Esophagus muscularis mucosa (tissue), 4 donors: Measurements from ENCODE around the gene PPP1CA. TPM values are rescaled to one million over a fixed set of nuclear protein-coding genes. Genes with fewer than 3 reads are reported as not detected.

Source experiments
- DNase-seq: peaks from one replicate; pipeline ENCODE4 v3.0.0-alpha.2; 2017; ENCODE audit errors: extremely low spot score
- H3K27ac ChIP-seq, 4 donors: fragments of 200-600 bp; sonication (generic); replicated peaks in 1 of 4; 1 replicate in 3 of 4; 2 replicates in 1 of 4; pipeline ENCODE4 v1.5.1; 2016 to 2019; ENCODE audit warnings: mild to moderate bottlenecking in 1 of 4
- H3K27me3 ChIP-seq, 4 donors: fragments of 200-600 bp; sonication (generic); one replicate each; pipeline versions ENCODE4 v1.5.1 to v1.6.0; 2016 to 2019
- H3K36me3 ChIP-seq, 4 donors: fragments of 200-600 bp; sonication (generic); one replicate each; pipeline ENCODE4 v1.5.1; 2016 to 2019
- H3K4me1 ChIP-seq, 4 donors: fragments of 200-600 bp; sonication (generic); one replicate each; pipeline ENCODE4 v1.5.1; 2016 to 2019
- H3K4me3 ChIP-seq, 4 donors: fragments of 200-600 bp; sonication (generic); 1 replicate in 2 of 4; 2 replicates in 2 of 4; pipeline ENCODE4 v1.5.1; 2016 to 2019; ENCODE audit warnings: mild to moderate bottlenecking in 4 of 4, moderate library complexity in 1 of 4
- H3K9me3 ChIP-seq, 4 donors: fragments of 200-600 bp; sonication (generic); 1 replicate in 3 of 4; 2 replicates in 1 of 4; pipeline ENCODE4 v1.5.1; 2016 to 2019
- EP300 ChIP-seq: sonication (generic); formaldehyde crosslinking; IDR thresholded peaks from one replicate; pipeline ENCODE4 v1.6.1; 2017; ENCODE audit warnings: antibody characterized with exemption
- POLR2A ChIP-seq: fragments of 450-650 bp; IDR thresholded peaks from one replicate; pipeline ENCODE4 v1.6.1; 2017; ENCODE audit warnings: antibody characterized with exemption, moderate library complexity, mild to moderate bottlenecking, low read depth
- POLR2AphosphoS5 ChIP-seq, 2 donors: sonication (generic); formaldehyde crosslinking; IDR thresholded peaks; one replicate each; pipeline ENCODE4 v1.6.1; 2017; ENCODE audit warnings: antibody characterized with exemption in 2 of 2
- WGBS: methylation state at CpG from one replicate; pipeline ENCODE4 v1.1.5; 2018; 5-methylcytosine and 5-hydroxymethylcytosine counted together
- intact Hi-C: fragments of 100-400 bp; cut with DNase I; formaldehyde crosslinking; loops from one replicate; pipeline ENCODE4 v1.15.1; 2023
- total RNA-seq, 4 donors: library from RNA; depleted of rRNA; stranded (reverse); fragments of >200 nt; gene quantifications; one replicate each; pipeline versions ENCODE4 v1.1.0 to v1.2.1, GENCODE V29; 2016
- TF ChIP-seq, protein P1 (sequence below), 3 experiments: fragments of 200-600 bp in 2 of 3; fragments of 450-650 bp in 1 of 3; sonication (generic) in 2 of 3; IDR thresholded peaks; one replicate each; pipeline ENCODE4 v1.5.1; 2017 to 2019; ENCODE audit warnings: antibody characterized with exemption in 3 of 3, mild to moderate bottlenecking in 2 of 3, moderate library complexity in 1 of 3

The PPP1CA gene
- total RNA-seq, 4 donors from 2014 or later, result 56.9 to 87.3 (median 78.7) TPM

DNA sequence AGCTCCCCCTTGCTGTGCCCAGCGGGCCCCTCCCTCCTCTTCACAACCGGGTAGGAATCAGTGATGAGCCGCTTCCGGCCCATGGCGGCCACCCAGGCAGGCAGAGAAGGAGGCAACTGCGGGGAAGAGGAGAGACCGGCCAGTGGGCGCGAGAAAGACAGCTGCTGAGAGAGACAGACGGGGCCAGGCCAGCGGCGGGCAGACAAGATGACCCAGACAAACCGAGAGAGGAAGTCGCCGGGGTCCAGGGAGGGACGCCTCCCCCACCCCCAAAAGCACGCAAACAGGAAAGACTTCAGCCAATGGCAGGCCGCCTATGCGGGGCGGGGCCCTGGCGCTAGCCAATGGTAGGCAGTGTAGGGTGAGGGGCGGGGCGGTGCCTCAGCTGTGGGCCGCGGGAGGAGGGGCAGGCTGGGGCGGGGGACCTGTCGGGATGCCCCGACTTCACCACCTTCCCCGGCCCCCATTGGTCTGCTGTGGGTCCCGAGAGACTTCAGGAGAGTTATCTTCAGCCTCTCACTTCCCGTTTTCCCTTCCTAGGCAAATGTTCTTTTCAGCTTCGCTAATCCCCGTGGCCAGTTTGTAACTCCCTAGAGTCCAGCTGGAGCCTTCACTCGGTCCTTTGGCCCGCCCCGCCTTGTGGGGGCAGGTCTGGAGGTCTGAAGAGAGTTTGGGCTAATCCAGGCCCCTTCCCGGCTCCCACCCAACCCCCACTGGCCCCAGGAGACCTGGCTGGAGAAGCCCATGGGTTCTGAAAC is 48.2 kb downstream of the PPP1CA start, which contains the start of gene POLD4:
Gene POLD4, minus strand, starts transcription at position 230 of the 758 bp plus-strand sequence. Its CDS starts 147 bp downstream, at position 83.
- Histone ChIP-seq H3K9me3 (no peaks in the 10 kb centered on the region), H3K36me3 (no peaks in the 10 kb centered on the region), H3K4me1 (peaks cover 61 to 80% (median 75%) of the 10 kb centered on the region in 4 donors), H3K4me3 (peak within 1 kb of the TSS; percentile 72 to 84 (median 78)), H3K27ac (peak within 1 kb of the TSS; percentile 96 to 99 (median 98)), H3K27me3 (no peaks in the 10 kb centered on the region)
- DNase-seq, result peak; percentile 99
- TF ChIP-seq POLR2A, result peak; percentile 78
- TF ChIP-seq EP300, result no peak
- peak; percentile 87 to 97 for TF ChIP-seq POLR2AphosphoS5 (IDR thresholded peaks at IDR 0.05)
- intact Hi-C loops, result loop anchor here (10.0 kb wide), 1 partner anchor 151 kb away; the partner anchor contains the start of genes CDK2AP2 and PITPNM1
- WGBS, result 4% methylated on average over 8 of the region's 37 CpGs

DNA sequence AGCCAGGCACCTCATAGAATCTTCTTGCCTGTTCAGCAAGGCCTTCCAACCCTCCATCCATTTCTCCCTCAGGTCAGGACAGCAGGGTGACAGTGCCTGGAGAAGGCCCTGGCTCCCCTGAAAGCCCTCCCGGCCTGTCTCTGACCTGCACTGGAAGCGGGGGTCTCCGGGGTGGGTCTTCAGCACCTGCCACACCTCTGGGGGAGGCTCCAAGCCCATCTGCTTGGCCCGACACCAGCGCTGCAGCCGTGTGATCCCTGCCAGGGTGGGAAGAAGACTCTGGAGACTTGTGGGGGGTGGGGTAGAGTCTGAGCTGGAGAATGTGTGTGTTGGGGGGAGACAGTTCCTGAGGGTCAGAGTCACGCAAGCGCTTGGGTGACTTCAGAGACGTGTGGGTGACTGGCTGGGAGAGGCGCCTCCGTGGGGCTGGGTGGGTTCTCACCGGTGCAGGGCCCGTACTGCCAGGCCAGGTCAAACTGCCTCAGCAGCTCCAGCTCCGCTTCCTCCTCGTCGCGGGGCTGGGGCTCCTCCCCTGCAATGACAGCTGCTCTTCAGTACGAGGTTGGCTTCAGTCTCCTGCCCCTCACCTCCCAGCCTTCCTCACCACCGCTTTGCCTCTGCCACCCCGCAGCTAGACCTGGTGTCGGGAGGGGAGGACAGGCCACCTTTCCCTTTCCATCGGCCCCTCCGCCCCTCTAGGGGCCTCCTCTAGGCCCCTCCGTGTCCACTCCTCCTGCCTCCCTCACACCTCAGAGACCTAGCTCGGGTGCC is 48.9 kb downstream of the PPP1CA start:
- no peak for DNase-seq
- Histone ChIP-seq H3K4me1 (peaks cover 56 to 73% (median 68%) of the 10 kb centered on the region in 4 donors), H3K36me3 (no peaks in the 10 kb centered on the region), H3K27me3 (no peaks in the 10 kb centered on the region), H3K27ac (peak overlapping the region; percentile 96 to 99 (median 98)), H3K4me3 (peak overlapping the region; percentile 72 to 84 (median 78)), H3K9me3 (no peaks in the 10 kb centered on the region)
- TF ChIP-seq POLR2AphosphoS5 (IDR thresholded peaks at IDR 0.05), result no peak
- no peak for TF ChIP-seq POLR2A
- no peak for TF ChIP-seq EP300
- TF ChIP-seq, protein P1, sequence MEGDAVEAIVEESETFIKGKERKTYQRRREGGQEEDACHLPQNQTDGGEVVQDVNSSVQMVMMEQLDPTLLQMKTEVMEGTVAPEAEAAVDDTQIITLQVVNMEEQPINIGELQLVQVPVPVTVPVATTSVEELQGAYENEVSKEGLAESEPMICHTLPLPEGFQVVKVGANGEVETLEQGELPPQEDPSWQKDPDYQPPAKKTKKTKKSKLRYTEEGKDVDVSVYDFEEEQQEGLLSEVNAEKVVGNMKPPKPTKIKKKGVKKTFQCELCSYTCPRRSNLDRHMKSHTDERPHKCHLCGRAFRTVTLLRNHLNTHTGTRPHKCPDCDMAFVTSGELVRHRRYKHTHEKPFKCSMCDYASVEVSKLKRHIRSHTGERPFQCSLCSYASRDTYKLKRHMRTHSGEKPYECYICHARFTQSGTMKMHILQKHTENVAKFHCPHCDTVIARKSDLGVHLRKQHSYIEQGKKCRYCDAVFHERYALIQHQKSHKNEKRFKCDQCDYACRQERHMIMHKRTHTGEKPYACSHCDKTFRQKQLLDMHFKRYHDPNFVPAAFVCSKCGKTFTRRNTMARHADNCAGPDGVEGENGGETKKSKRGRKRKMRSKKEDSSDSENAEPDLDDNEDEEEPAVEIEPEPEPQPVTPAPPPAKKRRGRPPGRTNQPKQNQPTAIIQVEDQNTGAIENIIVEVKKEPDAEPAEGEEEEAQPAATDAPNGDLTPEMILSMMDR (IDR thresholded peaks at IDR 0.05), result no peak
- WGBS, result 18% methylated on average over 7 of the region's 25 CpGs
- intact Hi-C loops, result loop anchor here (10.0 kb wide), 1 partner anchor 152 kb away; the partner anchor contains the start of genes CDK2AP2 and PITPNM1

DNA sequence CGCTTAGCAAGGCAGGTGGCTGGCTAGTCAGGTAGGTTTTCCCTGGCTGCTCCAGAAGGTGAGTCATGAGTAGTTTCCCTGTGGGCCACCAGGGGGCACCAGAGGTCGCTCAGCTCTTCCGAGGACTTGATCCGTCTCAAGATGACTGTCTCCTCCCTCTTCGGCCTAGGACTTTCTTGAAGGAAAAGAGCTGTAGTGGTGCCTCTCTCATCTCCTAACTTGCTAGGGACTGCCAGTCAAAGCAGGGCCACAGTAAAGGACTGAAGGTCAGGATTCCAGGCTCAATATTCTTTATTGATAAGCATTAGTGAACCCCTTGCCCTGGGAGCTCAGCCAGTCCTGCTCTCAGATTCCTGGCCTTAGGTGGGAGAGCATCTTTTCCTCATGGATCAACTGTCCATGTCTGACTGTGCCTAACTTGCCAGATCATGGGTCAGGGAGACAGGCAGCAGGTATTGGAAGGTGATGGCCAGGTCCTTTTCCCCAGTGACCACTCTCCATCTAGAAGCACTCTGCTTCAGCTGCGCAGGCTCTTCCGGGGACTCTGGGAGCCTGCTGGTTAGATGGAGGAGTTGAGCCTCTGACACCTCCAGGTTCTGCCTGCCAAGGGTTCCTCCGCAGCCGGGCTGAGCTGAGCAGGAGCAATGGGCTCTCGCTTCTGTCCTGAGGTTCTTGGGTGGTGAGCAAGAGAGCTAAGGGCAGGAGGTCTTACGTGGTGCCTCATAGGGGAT is 50.2 kb downstream of the PPP1CA start:
- WGBS, result 88% methylated on average over 6 of the region's 11 CpGs
- DNase-seq, result no peak

DNA sequence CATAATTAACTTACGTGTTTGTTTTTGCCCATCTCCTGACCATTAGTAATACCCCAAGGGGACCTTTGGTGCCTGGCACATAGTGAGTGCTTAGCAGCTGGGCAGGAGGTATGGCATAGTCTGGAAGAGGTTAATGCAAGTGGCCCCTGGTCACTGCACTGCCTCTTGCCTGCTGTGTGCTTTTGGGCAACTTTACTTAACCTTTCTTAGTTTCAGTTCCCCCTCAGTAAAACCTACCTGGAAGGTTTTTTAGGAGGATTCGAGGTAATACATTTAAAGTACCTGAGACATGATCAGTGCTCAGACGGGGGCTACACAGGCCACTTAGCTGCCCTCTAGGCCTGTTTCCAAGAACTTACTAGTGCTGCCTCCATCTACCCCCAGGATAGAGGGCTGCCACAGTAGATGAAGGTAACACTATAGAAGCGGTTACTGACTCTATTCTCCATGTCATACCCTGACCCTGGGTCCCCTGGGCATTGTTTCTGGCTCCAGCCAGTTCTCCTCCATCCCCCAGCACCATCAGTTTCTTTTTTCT is 51.7 kb downstream of the PPP1CA start:
- H3K27ac ChIP-seq, result no peak overlapping the region

More for the DNA sequence above, 50.2 kb downstream of the PPP1CA start:
- Histone ChIP-seq H3K27me3 (no peaks in the 10 kb centered on the region), H3K36me3 (no peaks in the 10 kb centered on the region), H3K9me3 (no peaks in the 10 kb centered on the region), H3K27ac (peak overlapping the region; percentile 96 to 99 (median 98)), H3K4me1 (peaks cover 46 to 65% (median 55%) of the 10 kb centered on the region in 4 donors), H3K4me3 (peak overlapping the region in 2 of 4 donors; percentile 76 to 84)
- TF ChIP-seq POLR2A (no peak), EP300 (no peak), POLR2AphosphoS5 (IDR thresholded peaks at IDR 0.05) (peak; percentile 34 to 59)
- TF ChIP-seq, protein P1 (IDR thresholded peaks at IDR 0.05), result peak; percentile 87 to 98 (median 96)
- intact Hi-C loops, result loop anchor here (10.0 kb wide), 1 partner anchor 153 kb away; the partner anchor contains the start of genes CDK2AP2 and PITPNM1

More for the DNA sequence above, 51.7 kb downstream of the PPP1CA start:
- Histone ChIP-seq H3K4me1 (peaks cover 32 to 51% (median 40%) of the 10 kb centered on the region in 4 donors), H3K4me3 (no peak overlapping the region), H3K36me3 (no peaks in the 10 kb centered on the region), H3K27me3 (no peaks in the 10 kb centered on the region), H3K9me3 (no peaks in the 10 kb centered on the region)
- no peak for DNase-seq
- WGBS, result 89% methylated on average over 4 of the region's 4 CpGs
- TF ChIP-seq POLR2A (no peak), EP300 (no peak), POLR2AphosphoS5 (IDR thresholded peaks at IDR 0.05) (no peak)
- TF ChIP-seq, protein P1 (IDR thresholded peaks at IDR 0.05), result no peak
- intact Hi-C loops, result loop anchor here (5.0 to 10.0 kb wide), 2 partner anchors 32 to 155 kb away; partner anchors contain the start of genes CDK2AP2 and PITPNM1
